Fibroblast of peridontal ligament (primary cell): Measurements from ENCODE around the gene ERC1.
"Not testable (repeated sequence)": the region's sequence is repeated elsewhere in the genome, so short reads cannot be mapped to it uniquely, and the experiment has no call there.

Source experiments
- DNase-seq: peaks from one replicate; pipeline ENCODE4 v3.0.0-alpha.2; 2010; ENCODE audit errors: extremely low read depth

ERC1 gene

GRCh38 chr12:1350055-1350933, 359.3 kb downstream of the ERC1 start:
- DNase-seq: peak; percentile 83

DNA sequence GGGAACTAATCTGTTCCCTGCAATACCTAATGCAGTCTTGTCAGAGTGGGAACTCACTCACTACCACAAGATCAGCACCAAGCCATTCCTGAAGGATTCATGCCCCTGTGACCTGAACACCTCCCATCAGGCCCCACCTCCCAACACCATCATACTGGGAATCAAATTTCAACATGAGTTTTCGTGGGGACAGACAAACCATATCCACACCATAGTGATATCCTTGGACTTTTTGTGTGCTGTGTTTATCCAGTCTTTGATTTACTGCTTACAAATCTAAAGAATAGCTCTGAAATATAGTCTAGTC, 359.9 kb downstream of the ERC1 start:
- DNase-seq: no peak

- DNase-seq: peak; percentile 57
Observed at GRCh38 chr12:1351926-1352325, 360.9 kb downstream of the ERC1 start.

DNA sequence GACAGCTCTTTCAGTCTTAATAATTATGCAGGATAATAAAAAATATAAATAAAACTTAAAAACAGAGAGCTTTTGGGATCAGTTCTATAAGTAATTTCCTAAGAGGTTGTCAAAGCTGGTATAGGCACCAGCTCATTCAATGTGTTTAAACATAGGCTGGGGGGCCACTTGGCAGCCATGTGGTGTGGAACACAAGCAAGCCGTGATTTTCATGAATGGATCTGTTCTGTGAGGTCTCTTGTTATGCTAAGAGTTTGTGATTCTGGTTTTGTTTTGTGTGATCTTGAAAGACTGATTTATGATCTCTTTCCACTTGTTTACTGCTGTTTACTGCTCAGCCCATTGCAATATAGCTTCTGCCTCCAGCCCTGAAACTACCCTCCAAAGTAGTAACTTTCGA, 362.4 kb downstream of the ERC1 start:
- DNase-seq: no peak

DNA sequence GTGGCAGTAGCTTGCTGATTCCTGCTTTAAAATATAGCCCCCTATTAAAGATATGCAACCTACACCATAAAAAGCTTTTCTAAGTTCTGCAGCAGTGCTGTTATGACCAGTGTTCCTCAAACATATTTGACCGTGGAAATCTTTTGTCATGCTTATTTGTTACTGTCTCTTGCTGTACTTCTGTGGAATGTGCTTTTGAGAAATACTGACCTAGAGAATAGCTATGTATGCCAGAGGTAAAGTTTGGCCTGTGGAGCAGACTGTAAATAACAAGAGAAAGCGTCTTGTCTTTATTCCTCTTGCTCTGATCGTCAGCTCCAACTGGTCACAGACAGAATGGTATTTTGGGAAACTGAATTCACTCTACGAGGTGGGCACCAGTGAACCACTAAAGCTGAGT, 364.4 kb downstream of the ERC1 start:
- no peak for DNase-seq

DNA sequence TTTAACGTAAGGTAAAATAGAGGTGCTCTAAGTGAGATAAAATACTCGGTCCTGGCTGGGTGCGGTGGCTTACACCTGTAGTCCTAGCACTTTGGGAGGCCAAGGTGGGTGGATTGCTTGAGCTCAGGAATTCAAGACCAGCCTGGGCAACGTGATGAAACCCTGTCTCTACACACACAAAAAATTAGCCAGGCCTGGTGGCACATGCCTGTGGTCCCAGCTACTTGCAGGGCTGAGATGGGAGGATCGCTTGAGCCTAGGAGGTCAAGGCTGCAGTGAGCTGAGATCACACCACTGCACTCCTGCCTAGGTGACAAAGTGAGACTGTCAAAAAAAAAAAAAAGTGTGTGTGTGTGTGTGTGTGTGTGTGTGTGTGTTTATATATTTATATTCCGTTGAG, 364.8 kb downstream of the ERC1 start:
- DNase-seq: not testable (repeated sequence)

GRCh38 chr12:1356285-1356684, 365.3 kb downstream of the ERC1 start:
- no peak for DNase-seq

- no peak for DNase-seq
Observed at GRCh38 chr12:1357171-1357570, 366.1 kb downstream of the ERC1 start.

DNA sequence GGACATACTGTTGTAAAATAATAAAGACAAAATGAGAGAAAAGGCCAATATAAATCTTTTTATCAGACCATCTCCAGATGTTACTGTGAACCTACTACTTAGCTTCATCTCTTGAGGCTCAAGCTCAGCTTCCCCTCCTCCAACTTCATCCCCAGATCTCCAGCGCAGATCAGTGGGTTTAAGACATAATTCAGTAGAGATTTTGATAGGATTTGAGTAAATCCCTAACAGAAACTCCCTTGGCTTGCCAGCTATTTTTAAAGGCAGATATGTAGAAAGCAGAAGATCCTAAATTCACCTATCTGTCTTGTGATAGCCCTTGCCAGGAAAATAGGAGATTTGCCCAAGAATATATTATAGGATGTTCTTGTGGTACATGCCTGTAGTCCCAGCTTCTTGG, 366.7 kb downstream of the ERC1 start:
- no peak for DNase-seq

DNA sequence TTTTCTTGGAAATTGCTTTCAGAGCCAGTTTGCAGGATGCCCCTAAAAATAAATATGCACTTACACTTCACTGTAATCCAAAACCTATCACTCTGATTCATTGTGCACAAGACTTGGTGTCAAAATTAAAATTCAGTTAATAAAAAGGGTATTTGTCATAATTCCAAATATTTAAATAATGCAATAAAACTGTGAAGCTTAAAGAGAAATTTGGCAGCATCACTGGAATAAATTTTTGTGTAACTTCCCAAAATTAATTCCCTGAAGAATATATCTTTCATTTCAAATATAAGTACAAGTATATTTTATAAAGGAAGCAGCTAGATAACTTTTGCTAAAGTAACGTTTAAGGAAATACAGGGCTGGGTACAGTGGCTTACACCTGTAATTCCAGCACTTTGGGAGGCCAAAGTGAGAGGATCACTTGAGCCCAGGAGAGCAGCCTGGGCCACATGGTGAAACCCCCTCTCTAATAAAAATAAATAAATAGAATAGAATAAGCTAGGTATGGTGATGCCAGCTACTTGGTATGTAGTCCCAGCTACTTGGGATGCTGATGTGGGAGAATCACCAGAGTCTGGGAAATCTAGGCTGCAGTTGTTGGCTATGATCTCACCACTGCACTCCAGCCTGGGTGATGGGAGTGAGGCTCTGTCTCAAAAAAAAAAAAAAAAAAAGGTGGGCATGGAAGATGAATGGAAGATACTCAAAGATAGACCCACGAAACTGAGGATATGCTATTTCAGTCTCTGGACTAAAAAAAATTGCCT, 369.6 kb downstream of the ERC1 start:
- peak; percentile 54 for DNase-seq

DNA sequence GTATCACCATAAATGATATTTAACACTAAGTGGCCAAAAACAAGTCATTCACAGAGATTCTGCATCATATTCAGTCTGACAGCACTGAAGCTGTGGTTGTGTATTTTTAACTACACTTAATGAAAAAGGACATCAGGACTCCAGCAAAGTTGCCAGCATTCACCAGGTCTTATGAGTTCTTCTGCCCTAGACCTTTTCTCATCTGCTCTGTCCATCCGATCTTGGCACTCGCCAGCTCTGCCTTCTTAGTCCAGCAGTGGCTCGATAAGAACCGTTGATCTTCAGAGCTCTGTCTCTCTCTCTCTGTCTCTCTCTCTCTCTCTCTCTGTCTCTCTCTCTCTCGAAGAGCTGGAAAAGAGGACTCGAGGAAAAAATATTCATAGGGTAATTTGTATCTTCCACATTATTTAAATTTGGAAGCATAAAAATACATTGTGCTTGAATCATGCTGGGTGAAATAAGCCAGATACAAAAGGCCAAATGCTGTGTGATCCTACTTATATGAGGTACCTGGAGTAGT, 371.2 kb downstream of the ERC1 start:
- no peak for DNase-seq

- no peak for DNase-seq
Observed at GRCh38 chr12:1365703-1366102, 374.7 kb downstream of the ERC1 start.

GRCh38 chr12:1367331-1368291, 376.6 kb downstream of the ERC1 start:
- DNase-seq: no peak

GRCh38 chr12:1369460-1369859, 378.4 kb downstream of the ERC1 start:
- no peak for DNase-seq

- peak; percentile 30 for DNase-seq
Observed at GRCh38 chr12:1369938-1370500, 379.0 kb downstream of the ERC1 start.

- DNase-seq: peak; percentile 99
Observed at GRCh38 chr12:1373901-1374735, 383.1 kb downstream of the ERC1 start.

DNA sequence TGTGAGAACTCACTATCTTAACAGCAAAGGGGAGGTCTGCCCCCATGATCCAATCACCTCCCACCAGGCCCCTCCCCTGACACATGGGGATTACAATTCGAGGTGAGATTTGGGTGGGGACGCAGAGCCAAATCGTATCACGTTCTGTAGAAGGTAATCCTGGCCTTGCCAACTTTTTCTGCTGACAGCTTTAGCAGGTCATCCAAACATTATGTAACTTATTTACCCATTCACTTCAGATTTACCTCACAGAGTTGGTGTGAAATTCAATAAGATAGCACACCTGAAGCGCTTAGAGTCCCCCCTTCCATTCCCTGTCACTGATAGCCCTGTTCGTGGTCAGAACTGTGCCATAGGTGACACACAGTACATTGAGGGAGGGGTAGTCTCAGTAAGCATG, 384.3 kb downstream of the ERC1 start:
- DNase-seq: no peak

DNA sequence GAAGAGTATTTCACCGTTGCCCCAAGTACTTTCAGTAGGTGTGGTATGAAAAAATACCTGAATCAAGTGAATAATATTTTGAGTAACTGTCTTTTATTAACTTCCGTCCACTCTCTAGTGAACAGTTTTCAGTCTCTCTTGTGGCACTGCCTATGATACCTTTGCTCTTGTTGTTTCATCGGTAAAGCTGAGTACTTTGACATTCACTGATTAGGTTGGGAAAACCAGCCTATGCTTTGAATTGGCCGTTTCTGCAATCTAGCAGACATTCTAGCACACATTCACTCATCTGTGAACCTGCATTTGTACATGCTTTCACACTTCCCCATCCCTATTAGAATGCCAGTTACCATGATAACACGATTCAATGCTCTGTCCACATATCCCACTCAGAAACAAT, 386.1 kb downstream of the ERC1 start:
- DNase-seq: no peak

DNA sequence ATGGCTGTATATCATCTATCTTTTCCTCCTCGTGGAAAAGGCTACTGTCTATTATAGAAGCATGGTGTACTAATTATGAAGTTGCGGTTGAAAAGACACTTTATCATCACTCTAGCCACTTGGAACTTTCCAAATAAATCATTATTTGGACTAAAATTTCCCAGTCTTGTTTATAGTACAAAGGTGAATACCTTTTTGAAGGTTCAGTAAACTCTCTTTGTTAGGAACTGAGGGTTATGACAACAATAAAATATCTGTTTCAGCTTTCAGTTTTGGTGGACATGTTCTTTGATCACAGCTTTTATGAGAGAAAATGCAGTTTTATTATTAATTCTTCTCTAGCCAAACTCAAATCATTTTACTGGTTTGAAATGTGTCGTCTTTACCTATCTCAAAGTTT, 386.7 kb downstream of the ERC1 start:
- DNase-seq: no peak

- DNase-seq: no peak
Observed at GRCh38 chr12:1380171-1380851, 389.3 kb downstream of the ERC1 start.
